GM19043 (cell line): ENCODE results near the gene MUC4.
"Not testable (repeated sequence)": the region's sequence is repeated elsewhere in the genome, so short reads cannot be mapped to it uniquely, and the experiment has no call there.

ENCODE experiments used
- ATAC-seq: cut with Tn5 transposase; IDR thresholded peaks from one replicate; pipeline ENCODE4 v1.9.1; 2021; ENCODE audit warnings: low read depth; ENCODE audit not compliant: unreplicated experiment

MUC4 gene

DNA sequence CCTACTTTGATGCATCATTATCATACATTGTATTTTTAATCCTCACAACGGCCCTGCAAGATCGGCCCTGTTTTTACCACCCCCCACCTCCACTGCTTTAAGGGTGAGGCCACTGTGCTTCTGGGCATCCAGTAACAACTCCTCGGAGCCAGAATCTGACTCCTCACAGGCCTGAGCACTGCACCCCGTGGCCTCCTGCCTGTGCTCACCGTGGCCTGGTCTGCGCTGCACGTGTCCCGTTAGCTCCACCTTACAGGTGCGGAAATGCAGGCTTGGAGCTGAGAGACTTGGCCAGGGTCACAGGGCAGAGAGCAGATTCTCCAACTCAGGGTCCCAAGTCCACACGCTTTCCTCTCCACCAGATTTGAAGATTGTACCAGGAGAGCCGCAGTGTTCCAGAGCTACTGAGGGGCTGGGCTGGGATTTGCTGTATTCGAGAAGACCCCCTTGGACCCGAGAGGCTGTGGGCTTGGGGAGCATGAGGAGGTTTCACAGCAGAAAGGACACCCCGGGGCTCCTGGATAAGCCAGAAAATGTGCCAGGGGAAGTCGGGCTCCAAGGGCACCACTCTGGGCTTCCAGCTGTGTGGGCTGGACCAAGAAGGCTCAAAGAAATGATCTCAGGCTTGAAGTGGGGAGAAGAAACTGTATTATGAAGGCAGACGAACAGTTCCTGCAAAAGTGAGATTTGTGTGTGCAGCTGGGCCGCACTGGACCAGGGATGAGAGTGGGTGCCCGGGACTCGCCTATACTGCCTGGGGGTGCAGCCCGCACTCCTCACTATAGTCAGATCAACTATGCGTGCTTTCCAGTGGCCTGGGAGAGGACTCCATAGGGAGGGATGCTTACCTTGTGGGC lies 89.4 kb downstream of the MUC4 start:
- ATAC-seq: not testable (repeated sequence)

DNA sequence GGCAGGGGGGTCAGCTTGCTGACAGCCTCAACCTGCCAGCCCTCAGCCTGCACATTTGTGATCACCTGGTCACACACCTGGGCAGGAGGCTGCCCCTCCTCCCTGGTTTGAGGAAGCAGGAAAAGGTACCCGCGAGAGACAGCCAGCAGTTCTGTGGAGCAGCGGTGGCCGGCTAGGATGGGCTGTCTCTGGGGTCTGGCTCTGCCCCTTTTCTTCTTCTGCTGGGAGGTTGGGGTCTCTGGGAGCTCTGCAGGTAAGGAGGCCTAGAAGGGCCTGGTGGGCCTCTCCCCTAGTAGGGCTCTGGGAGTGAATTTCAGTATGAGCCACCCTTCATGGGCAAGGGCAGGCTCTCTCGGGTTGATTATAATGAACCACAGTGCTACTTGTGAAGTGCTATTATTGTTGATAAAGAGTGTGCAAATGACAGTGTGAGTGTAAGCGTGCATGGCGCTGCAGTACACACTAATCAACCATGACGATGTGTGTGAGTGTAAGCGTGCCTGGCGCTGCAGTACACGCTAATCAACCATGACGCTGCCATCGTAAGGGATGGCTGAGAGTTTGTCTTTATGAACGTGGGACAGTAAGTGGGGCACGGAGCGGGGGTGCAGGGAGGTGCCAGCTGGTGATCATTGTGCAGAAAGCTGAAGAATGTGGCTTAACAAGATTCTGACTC lies 90.8 kb downstream of the MUC4 start, which contains the start of gene MUC20:
TSS of gene MUC20 (plus strand) at position 148 of the 676 bp plus-strand sequence. CDS start at position 178, 30 bp downstream.
- not testable (repeated sequence) for ATAC-seq

- not testable (repeated sequence) for ATAC-seq
These were observed 92.0 kb downstream of the MUC4 start for GRCh38 chr3:195719514-195720254.

DNA sequence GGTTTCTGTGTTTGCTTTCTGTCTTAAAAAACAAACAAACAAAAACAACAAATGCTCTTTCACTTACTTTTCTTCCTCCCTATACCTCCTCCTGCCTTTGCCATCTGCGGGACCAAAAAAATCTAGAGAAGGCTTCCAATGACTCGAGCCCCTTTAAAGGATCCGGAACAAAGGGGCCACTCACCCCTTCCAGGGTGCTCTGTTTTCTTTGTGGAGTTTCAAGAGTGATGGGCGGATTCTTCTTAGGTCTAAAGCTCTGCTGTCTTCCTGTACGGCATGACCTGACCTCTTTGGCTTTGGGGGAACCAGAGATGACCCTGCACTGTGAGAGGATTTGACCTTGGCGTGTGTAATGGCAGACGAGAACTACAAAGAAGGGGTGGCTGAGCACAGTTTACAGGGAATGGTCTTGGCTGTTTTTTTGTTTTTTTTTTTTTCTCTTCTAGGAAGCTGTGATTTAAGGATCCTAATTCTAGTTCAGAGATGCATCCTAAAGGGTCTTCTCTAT lies 93.2 kb downstream of the MUC4 start:
- ATAC-seq: no peak

GRCh38 chr3:195717852-195718476 lies 93.8 kb downstream of the MUC4 start:
- no peak for ATAC-seq

DNA sequence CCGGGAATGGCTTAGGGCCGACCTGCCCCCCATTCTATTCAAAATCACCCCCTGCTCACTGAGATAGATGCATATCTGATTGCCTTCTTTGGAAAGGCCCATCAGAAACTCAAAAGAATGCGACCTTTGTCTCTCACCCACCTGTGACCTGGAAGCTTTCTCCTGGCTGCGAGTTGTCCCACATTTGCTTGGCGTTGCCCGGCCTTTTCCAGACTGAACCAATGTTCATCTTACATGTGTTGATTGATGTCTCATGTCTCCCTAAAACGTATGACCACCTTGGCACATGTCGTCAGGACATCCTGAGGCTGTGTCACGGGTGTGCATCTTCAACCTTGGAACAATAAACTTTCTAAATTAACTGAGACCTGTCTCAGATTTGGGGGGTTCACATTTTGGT lies 94.3 kb downstream of the MUC4 start:
- no peak for ATAC-seq

DNA sequence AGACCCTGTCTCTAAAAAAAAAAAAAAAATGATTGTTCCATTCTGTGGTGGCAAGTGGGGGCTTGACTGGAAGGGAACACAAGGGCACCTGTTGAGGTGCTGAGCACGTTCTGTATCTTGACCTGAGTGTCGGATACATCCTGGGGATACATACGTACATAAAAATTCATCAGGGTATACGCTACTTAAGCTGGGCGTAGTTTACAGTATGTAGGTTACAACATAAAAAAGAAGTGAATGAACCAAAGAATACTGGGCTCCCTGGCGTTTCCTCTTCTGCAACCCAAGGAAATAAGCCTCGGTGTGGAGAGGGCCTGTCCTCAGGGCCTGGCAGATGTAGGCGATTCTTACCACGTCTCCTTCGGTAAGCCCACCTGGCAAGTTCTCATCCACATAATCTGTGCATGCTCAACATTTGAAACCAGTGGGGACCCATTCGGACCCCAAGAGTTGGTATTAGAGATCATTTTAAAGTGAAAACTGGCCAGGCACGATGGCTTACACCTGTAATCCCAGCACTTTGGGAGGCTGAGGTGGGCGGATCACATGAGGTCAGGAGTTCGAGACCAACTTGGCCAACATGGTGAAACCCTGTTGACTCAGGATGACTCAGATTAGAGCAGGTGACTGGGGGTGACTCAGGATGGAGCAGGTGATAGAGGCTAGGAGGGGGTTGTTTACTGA lies 96.0 kb downstream of the MUC4 start:
- no peak for ATAC-seq

DNA sequence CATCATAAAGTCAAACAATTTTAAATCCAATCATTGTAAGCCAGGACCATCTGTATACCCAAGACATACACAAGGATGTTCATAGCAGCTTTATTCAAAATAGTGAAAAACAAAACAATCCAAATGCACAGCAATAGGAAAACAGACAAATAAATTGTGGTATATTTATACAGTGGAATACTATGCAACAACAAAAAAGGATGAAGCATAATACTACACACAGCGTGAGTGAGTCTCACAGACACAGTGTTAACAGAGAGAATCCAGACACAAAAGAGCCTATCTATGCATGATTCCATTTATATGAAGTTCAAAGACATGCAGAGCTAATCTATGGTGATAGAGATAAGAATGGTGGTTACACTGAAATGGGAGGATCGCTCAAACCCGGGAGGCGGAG lies 96.6 kb downstream of the MUC4 start:
- ATAC-seq: no peak

DNA sequence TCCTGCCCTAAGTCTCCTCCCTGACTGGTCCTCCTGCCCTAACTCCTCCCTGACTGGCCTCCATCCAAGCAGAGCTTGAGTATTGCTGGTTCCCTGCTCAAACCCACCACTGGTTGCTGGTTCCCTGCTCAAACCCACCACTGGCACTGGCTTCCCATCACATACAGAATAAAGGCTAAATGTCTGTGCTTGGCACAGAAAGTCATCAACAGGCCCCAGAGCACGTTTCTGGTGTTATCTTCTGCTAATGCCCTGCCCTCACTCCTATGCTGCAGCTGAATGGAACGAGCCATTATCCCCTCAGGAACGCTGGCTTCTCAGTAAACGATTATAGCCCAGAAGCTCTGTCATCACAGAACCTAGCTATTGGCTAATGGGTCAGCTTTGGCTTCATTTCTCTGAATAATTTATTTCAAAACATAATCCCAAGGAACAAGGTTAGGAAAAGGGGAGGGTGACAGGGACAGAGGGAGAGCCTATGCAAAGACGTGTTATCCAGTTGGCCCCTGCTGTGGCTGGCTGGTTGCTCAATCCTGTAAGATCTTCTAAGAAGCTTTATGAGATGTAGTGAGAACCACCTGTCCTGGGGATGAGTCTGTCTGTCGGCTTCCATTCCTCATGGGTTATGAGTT lies 97.2 kb downstream of the MUC4 start:
- ATAC-seq: no peak

DNA sequence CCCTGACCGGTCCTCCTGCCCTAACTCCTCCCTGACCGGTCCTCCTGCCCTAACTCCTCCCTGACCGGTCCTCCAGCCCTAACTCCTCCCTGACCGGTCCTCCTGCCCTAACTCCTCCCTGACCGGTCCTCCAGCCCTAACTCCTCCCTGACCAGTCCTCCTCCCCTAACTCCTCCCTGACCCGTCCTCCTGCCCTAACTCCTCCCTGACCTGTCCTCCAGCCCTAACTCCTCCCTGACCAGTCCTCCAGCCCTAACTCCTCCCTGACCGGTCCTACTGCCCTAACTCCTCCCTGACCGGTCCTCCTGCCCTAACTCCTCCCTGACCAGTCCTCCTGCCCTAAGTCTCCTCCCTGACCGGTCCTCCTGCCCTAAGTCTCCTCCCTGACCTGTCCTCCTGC lies 98.6 kb downstream of the MUC4 start:
- not testable (repeated sequence) for ATAC-seq

DNA sequence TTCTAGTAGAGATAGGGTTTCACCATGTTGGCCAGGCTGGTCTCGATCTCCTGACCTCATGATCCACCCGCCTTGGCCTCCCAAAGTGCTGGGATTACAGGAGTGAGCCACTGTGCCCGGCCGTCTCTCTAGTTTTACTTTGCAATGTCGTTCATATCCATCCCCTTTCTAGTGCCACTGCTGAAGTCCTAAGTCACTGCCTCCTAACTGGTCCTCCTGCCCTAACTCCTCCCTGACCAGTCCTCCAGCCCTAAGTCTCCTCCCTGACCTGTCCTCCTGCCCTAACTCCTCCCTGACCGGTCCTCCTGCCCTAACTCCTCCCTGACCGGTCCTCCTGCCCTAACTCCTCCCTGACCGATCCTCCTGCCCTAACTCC lies 99.2 kb downstream of the MUC4 start:
- not testable (repeated sequence) for ATAC-seq

- no peak for ATAC-seq
These were observed 99.8 kb downstream of the MUC4 start for GRCh38 chr3:195711813-195712534.

- ATAC-seq: not testable (repeated sequence)
These were observed 100.5 kb downstream of the MUC4 start for GRCh38 chr3:195711091-195711812.

GRCh38 chr3:195710126-195710905 lies 101.4 kb downstream of the MUC4 start:
- not testable (repeated sequence) for ATAC-seq

DNA sequence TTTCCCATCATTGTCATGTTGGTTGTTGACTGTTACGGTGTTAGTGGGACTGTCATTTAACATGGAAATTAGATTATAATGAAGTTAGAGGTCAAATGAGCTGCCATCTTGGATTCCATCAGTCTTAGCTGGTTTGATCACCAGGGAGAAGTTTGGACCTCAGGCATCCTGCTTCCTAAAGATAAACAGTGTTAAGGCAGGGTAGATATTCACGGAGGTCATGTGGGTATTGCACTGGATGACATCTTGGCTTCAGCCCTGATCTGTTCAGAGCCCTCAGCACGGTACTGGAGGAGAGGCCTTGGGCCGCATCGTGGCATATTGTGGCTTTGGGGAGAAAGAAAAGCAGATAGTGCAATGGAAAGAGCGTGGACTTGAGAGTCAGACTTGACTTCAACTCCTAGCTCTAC lies 102.0 kb downstream of the MUC4 start:
- ATAC-seq: no peak

DNA sequence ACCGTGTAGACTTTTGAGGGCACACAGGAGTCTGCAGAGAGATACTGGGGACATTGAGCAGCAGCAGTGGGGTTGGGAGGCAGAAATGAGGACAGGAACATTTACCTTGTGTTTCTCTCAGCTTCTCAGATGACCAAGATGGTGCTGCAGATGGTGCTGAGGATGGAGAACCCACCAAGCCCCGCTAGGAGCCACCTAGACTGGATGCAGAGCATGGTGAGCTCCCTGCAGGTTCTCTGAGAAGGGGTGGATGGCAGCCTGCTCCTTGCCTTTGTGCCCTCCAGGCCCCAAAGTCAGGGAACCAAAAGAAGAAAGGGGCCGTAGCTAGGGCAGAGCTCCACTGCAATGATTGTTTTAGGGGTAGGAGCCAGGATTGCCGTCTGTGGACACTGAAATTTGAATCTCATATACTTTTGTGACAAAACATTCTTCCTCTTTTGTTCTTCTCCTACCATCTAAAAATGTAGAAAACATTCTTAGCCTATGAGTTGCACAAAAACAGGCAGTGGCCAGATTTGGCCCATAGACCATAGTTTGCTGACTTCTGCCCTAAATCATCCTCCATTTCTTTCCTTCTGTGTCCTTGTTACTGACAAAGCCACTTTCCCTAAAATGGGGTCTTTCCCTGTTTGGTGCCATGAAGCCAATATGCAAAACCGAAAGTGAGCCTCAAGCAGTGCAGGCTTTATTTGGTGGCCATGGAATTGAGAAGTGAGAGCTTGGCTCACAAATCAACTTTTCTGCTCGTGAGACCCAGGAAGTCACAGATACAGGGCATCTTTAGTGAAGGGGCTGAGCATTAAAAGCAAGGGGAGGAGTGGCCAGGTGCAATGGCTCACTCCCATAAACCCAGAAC lies 102.9 kb downstream of the MUC4 start:
- ATAC-seq: no peak
